GM12874 (cell line): ENCODE measurements around the gene KDM3B.

ENCODE experiments used
- TF ChIP-seq, protein P1 (sequence below): IDR thresholded peaks from 2 replicates; pipeline ENCODE4 v1.5.1; 2011; ENCODE audit warnings: low read depth, mild to moderate bottlenecking, control low read depth, low read length, moderate library complexity; ENCODE audit not compliant: insufficient read depth

The KDM3B gene

GRCh38 chr5:138331449-138332368, 20.8 kb upstream of the KDM3B start, which contains the start of gene CDC25C:
TSS of gene CDC25C (minus strand) at chr5:138331804. CDS start at chr5:138331180, 624 bp downstream.
- TF ChIP-seq, protein P1, sequence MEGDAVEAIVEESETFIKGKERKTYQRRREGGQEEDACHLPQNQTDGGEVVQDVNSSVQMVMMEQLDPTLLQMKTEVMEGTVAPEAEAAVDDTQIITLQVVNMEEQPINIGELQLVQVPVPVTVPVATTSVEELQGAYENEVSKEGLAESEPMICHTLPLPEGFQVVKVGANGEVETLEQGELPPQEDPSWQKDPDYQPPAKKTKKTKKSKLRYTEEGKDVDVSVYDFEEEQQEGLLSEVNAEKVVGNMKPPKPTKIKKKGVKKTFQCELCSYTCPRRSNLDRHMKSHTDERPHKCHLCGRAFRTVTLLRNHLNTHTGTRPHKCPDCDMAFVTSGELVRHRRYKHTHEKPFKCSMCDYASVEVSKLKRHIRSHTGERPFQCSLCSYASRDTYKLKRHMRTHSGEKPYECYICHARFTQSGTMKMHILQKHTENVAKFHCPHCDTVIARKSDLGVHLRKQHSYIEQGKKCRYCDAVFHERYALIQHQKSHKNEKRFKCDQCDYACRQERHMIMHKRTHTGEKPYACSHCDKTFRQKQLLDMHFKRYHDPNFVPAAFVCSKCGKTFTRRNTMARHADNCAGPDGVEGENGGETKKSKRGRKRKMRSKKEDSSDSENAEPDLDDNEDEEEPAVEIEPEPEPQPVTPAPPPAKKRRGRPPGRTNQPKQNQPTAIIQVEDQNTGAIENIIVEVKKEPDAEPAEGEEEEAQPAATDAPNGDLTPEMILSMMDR, result no peak

GRCh38 chr5:138334867-138335447, 17.5 kb upstream of the KDM3B start:
- TF ChIP-seq, protein P1, result no peak

DNA sequence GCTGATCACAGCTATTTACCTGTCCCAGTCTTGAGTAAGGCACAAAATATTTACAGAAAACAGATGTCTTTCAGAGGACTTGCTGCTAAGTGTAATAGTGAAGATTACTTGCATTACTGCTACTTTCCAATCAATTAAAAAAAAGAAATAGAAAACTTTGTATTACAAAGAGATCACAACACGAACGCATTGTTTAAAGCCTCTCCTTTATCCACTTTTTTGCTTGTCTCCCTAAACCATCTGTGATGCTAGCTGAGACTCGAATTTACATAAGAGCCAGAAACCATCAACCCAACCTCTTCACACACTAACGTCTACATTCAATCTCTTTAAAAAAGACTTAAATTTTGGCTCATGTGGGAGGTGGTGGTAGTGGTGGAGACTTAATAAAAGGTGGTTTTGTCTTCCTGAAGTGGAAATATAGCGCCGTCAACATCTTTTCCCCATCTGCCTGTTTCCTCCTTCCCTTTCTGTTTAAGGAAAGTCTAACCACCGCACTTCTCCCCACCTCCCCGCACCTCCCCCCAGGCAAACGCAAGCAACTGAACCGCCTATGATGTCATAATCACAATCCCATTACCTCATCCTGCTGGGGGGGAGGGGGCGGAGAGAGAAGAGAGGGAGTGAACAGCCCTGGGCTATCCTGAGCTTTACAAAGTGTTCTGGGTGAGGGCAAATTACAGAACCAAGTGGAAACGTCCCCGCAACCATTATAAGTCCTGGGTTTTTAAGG, 15.4 kb upstream of the KDM3B start:
- TF ChIP-seq, protein P1, result no peak

DNA sequence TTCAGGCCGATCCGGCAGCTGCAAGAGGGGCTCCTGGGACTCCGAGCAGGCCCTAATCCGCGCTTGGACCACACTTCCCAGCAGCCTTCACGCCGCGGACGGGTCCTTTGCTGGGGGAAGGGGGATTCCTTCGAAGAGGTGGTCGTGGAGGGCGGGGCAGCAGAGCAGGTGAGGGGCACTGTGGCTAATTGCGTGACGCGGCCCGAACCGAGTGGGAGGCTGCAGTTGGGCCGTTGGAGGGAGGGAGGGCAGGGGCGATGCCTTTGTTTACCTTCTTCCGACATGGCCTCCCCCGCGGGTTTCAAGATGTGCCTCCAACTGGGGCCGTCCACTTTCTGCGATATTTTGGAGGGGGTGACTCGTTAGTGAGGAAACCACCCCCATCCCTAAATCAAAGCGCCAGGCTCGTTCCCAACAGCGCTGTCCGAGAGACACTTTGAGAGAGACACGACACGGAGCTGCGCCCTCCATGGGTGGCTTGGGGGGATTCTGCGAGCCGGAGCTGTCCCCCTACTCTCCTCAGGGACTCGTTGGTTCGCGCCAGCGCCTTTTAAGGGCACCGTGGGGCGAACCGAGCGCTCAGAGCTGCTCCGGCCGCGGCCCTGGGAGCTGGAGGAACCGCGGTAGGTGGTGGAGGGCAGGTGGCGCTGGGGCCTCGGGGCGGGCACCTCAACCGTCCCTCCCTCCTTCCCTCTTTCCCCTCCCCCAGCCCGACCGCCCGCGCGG, 14.6 kb upstream of the KDM3B start, which contains the start of gene FAM53C:
FAM53C (plus strand) TSS at position 582 of the 726 bp plus-strand sequence. CDS start 3,070 bp downstream, outside the sequence.
- TF ChIP-seq, protein P1, result no peak

DNA sequence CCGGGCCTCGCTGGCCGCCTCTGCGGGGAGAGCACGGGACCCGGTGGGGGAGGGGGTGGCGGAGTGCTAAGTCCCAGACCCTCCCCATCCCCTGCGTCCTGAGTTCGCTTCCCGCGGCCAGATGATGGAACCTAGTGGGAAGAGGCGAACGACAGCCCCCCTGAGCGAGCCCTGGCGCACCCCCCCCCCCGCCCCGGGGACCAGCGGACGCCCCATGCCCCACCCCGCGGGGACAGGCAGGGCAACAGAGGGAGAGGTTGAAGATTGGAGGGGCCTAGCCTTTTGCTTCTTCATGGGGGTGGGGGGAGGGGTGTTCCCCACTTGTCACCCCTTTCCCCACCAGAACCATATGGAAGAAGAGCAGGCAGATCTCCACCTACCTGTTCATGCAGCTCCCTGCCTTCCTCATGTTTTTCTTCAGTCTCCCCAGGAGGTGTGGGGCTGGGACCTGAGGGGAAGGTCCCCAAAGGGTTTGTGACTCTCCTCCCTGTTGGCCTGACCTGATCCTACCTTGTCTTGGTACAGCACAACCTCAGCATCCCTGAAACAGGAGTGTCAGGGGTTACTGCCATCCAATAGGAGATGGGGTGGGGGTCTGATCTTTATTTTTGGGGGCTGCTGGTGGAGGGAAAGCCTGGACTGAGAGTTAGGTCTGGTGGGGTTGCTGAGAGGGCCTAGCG, 13.9 kb upstream of the KDM3B start:
- TF ChIP-seq, protein P1, result no peak

- TF ChIP-seq, protein P1, result no peak
These were observed 13.4 kb upstream of the KDM3B start for GRCh38 chr5:138339091-138339456.
